ENCODE measurements around the gene ERCC6. TPM values are rescaled to one million over a fixed set of nuclear protein-coding genes. Genes with fewer than 3 reads are reported as not detected.

Gene ERCC6
- total RNA-seq, 1 experiment from 2014 or later: 4.3 TPM

DNA sequence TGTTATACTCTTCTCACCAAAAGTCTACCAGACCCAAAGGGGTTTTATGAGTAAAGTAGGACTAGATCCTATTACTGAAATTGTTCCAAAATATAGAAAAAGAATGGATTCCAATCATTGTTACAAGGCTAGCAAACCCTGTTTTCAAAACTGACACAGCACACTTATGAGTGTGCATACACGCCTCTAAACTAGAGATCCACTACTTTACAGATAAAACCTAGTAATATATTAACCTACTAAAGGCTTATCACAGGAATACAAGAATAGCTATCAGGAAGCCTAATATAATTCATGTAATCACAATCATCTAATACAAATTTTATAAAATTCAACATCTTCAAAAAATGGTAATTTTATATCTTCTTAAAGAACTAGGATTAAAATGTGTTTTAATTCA is 52.2 kb downstream of the ERCC6 start:
- in situ Hi-C loops (cut with HindIII; ENCODE audit: low pct_unique_long_range_greater_than_20kb, low sequenced_read_pairs): no loop called here
- DNase-seq (ENCODE audit: low read depth): no peak

DNA sequence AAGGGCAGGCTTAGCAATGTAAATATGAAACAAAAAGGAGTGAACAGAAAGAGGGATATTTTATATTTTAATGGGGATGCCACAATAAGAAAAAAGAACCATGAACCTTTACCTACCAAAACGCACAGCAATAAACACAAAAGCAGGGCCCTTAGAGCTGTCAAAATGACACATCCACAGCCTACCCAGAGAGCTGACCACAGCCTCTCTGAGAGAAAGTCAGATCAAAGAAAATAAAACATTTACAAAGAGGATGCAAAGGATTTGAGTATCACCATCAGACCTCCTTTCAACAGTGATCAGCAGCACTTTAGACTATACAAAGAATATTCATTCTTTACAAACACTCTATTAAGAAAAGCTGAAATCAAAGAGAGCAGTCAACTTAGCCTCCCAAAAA is 52.9 kb downstream of the ERCC6 start:
- in situ Hi-C loops (cut with HindIII; ENCODE audit: low pct_unique_long_range_greater_than_20kb, low sequenced_read_pairs): no loop called here
- DNase-seq (ENCODE audit: low read depth): no peak

DNA sequence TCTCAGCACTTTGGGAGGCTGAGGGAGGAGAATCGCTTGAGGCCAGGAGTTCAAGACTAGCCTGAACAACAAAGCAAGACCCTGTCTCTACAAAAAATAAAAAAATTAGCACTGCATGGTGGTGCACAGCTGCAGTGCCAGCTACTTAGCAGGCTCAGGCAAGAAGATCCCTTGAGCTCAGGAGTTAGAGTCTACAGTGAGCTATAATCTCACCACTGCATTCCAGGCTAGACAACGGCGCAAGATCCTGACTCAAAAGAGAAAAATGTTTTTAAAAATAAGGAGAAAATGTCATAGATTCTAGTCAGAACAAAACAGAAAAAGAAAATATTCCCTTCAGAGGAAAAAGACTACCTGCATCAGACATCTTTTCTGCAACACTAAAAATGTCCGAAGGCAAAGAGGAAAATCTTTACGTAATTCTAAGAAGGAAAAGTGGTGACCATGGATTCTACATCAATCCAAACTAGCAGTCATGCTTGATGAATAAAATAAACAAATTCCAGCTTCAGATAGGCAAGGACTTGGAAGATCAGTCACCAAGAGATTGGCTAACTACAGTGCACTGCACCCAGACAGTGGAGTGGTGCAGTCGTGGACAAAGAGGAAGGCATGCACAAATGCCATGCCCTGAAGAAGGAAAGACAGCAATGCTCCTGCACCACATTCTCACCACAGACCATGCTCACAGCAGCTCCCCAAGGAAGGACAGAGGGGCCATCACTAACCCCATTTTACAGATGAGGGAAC is 54.3 kb downstream of the ERCC6 start:
- in situ Hi-C loops (cut with HindIII; ENCODE audit: low pct_unique_long_range_greater_than_20kb, low sequenced_read_pairs): no loop called here
- no peak for DNase-seq (ENCODE audit: low read depth)

DNA sequence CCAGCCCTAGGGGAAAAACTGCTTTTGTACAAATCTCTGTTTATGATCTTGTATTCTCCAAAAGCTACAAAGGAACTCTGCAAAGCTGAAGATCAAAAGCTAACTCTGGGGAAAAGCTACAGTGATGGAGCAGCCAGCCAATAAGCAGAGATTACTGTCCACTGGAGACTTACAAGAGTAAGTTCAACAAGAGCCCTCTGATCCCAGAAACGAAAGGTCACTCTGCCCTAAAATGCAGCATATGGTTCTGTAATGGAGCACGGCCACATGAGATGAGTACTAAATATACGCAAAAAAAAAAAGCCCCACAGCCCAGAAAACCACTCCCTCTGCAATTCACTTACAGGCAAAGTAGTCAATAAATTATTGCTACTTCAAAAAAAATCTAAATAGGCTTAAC is 60.1 kb downstream of the ERCC6 start:
- in situ Hi-C loops (cut with HindIII; ENCODE audit: low pct_unique_long_range_greater_than_20kb, low sequenced_read_pairs): no loop called here

DNA sequence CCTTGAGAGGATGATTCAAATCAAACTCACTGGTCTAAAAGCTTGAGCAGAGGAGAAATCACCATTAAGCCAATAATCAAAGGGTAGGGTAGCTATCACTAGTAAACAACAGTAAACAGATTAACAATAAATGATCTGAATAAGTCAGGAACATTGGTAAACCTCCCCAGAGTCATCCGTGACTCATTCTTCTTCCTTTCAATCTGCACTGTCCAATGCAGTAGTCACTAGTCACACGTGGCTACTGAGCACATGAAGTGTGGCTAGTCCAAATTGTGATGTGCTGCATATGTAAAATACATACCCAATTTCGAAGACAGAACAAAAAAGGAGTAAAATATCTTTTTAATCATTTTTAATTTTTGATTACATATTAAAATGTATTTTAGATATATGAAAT is 64.0 kb downstream of the ERCC6 start:
- in situ Hi-C loops (cut with HindIII; ENCODE audit: low pct_unique_long_range_greater_than_20kb, low sequenced_read_pairs): no loop called here

More for the DNA sequence above, 60.1 kb downstream of the ERCC6 start:
- no peak for DNase-seq (ENCODE audit: low read depth)

DNA sequence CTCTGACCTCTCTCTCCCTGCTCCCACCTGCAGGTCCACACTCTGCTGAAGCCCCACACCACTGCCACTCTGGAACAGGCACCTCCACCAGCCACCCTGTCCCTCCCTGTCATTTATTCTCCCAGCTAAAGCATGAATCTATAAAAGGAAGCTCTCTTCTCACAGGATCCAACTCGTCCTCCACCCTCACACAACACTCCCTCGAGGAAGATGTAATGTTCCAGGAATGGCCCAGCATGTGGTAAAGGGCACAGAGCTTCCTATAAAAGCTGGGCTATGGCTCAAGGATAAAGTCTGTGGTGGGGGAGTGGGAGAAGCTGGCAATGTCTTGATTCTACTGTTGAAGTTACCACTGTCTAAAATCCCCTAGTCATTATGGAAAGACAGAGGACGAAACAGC is 67.4 kb downstream of the ERCC6 start:
- in situ Hi-C loops (cut with HindIII; ENCODE audit: low pct_unique_long_range_greater_than_20kb, low sequenced_read_pairs): no loop called here
- no peak for DNase-seq (ENCODE audit: low read depth)

More for the DNA sequence above, 64.0 kb downstream of the ERCC6 start:
- no peak for DNase-seq (ENCODE audit: low read depth)

DNA sequence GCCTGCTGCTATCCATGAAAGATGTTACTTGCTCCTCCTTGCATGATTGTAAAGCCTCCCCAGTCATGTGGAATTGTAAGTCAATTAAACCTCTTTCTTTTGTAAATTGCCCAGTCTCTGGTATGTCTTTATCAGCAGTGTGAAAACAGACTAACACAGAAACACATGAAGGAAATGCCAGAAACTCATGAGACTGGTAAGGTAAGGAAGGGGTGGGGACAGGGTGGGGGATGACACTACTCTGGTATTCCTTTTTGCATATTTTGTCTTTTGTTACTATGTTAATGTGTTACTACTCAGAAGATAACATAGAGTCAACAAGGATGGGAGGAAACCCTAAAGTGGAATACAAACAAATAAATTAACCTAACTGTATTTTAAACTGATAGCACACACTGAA is 73.2 kb downstream of the ERCC6 start:
- in situ Hi-C loops (cut with HindIII; ENCODE audit: low pct_unique_long_range_greater_than_20kb, low sequenced_read_pairs): no loop called here
- no peak for DNase-seq (ENCODE audit: low read depth)

Other genes starting within 250 kb of the ERCC6 start
- not detected in 2 replicates for gene C10orf71, start 240.0 kb downstream of the ERCC6 start, total RNA-seq (2014; rRNA removed; shearing (Covaris generic); ENCODE audit: low replicate concordance)
- not detected in 2 replicates for gene DRGX, start 143.0 kb downstream of the ERCC6 start, total RNA-seq (2014; rRNA removed; shearing (Covaris generic); ENCODE audit: low replicate concordance)
- not detected in 2 replicates for gene SLC18A3, start 71.2 kb upstream of the ERCC6 start, total RNA-seq (2014; rRNA removed; shearing (Covaris generic); ENCODE audit: low replicate concordance)
- not detected in 2 replicates for gene CHAT, start 74.9 kb upstream of the ERCC6 start, total RNA-seq (2014; rRNA removed; shearing (Covaris generic); ENCODE audit: low replicate concordance)
- gene C10orf53, start 140.5 kb upstream of the ERCC6 start, total RNA-seq (2014; rRNA removed; shearing (Covaris generic); ENCODE audit: low replicate concordance): not detected in 2 replicates
- gene OGDHL, start 223.2 kb upstream of the ERCC6 start, total RNA-seq (2014; rRNA removed; shearing (Covaris generic); ENCODE audit: low replicate concordance): 4.1 and 13.9 TPM in 2 replicates

Data from Caki2 (cell line).